Right atrium auricular region (tissue), 2 donors: Measurements from ENCODE around the gene RBBP7. TPM values are rescaled to one million over a fixed set of nuclear protein-coding genes. Genes with fewer than 3 reads are reported as not detected.

Experiments used
- DNase-seq: peaks from one replicate; pipeline ENCODE4 v3.0.0-alpha.2; 2019; ENCODE audit warnings: low spot score
- H3K27ac ChIP-seq, 2 donors: fragments of 200-600 bp; sonication (generic); 1 replicate in 1 of 2; 2 replicates in 1 of 2; pipeline ENCODE4 v1.5.1; 2016 to 2019
- H3K27me3 ChIP-seq, 2 donors: fragments of 200-600 bp; sonication (generic); one replicate each; pipeline versions ENCODE4 v1.5.1 to v1.6.0; 2017 to 2019
- H3K36me3 ChIP-seq: fragments of 200-600 bp; sonication (generic); one replicate; pipeline ENCODE4 v1.5.1; 2016
- H3K4me1 ChIP-seq, 2 donors: fragments of 200-600 bp; sonication (generic); one replicate each; pipeline versions ENCODE4 v1.5.1 to v1.6.0; 2017 to 2019
- H3K4me3 ChIP-seq, 2 donors: fragments of 200-600 bp; sonication (generic); 1 replicate in 1 of 2; 2 replicates in 1 of 2; pipeline ENCODE4 v1.5.1; 2017 to 2019; ENCODE audit warnings: mild to moderate bottlenecking in 1 of 2, moderate library complexity in 1 of 2
- H3K9me3 ChIP-seq, 2 donors: fragments of 200-600 bp; sonication (generic); one replicate each; pipeline ENCODE4 v1.5.1; 2019
- CTCF ChIP-seq, 2 donors: fragments of 200-600 bp; sonication (generic); IDR thresholded peaks; one replicate each; pipeline ENCODE4 v1.5.1; 2019; ENCODE audit warnings: antibody characterized with exemption in 2 of 2
- total RNA-seq, 2 donors: library from RNA; depleted of rRNA; stranded (reverse); fragments of >200 nt; gene quantifications; one replicate each; pipeline ENCODE4 v1.1.0, GENCODE V29; 2016

Gene RBBP7
- 10 to 100 TPM; 70.7 to 72.2 TPM for total RNA-seq

DNA sequence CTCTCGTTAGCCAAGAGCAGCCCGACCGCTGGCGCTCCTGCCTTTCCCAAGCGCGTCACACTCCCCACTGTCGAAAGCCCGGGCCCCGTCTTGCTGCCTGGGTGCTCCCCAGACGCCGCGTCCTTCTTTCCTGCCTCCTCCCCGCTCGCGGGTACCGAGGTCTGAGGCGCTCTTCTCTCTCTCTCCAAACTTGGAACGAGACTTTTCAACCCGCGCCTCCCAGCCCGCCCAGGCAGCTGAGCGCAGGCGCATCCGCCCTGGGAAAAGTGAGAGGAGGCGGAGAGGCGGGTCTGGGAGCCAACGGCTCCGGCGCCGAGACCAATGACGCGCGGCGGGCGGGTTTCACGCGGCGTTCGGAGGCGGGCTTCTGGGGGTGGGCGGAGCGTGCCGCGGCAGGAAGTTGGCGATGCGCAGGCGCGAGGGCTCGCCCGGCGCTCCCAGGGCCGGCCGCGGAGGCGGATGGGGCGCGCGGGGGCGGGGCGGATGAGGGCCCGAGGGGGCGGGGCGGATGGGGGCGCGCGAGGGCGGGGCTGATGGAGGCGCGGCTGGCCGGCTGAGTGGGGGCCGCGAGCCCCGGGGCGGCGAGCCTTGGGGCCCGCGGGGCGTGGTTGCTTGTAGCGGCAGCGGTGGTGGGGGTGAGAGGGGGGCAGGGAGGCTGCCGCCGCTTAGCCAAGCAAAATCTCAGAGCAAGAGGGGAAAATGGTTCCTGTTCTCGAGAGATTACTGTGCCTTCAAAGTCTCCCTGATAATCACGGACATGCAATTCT is at the start of gene RBBP7:
Gene RBBP7 (minus strand): TSS at position 268 of the 767 bp plus-strand sequence. CDS start 309 bp downstream, outside the sequence.
- Histone ChIP-seq H3K27me3 (no peaks in the 10 kb centered on the region), H3K27ac (peak within 1 kb of the TSS; percentile 89 to 95), H3K36me3 (no peaks in the 10 kb centered on the region), H3K4me3 (peak within 1 kb of the TSS; percentile 62 to 63), H3K4me1 (peaks cover 0 to 23% of the 10 kb centered on the region in 2 donors), H3K9me3 (no peaks in the 10 kb centered on the region)
- peak; percentile 90 for DNase-seq
- TF ChIP-seq CTCF (IDR thresholded peaks at IDR 0.05), result no peak

GRCh38 chrX:16918979-16919378 is 48.8 kb upstream of the RBBP7 start:
- H3K9me3 ChIP-seq, result peaks cover 0 to 5% of the 10 kb centered on the region in 2 donors
- H3K4me1 ChIP-seq, result no peaks in the 10 kb centered on the region
- no peaks in the 10 kb centered on the region for H3K27me3 ChIP-seq
- no peaks in the 10 kb centered on the region for H3K36me3 ChIP-seq
- no peak overlapping the region for H3K4me3 ChIP-seq
- TF ChIP-seq CTCF (IDR thresholded peaks at IDR 0.05), result no peak
- no peak overlapping the region for H3K27ac ChIP-seq
- DNase-seq, result no peak

DNA sequence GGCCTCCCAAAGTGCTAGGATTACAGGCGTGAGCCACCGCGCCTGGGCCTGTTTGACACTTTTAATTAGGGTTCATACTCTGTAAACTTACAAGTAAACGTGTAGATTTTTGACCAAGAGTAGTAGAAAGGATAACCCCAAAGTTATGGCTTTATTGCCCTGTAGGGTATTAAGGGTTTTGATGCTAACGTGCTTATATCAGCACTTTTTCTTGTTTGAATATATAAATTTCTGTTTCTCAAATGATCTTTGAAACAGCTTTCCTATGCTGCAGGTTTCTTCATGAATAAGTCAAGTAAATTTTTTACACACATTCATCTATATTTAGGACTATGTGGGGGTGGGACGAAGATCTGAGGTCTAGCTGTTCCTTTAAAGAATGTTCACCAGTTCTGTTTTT is 47.0 kb upstream of the RBBP7 start:
- H3K27me3 ChIP-seq, result no peaks in the 10 kb centered on the region
- no peak overlapping the region for H3K27ac ChIP-seq
- peaks cover 0 to 5% of the 10 kb centered on the region in 2 donors for H3K9me3 ChIP-seq
- H3K36me3 ChIP-seq, result no peaks in the 10 kb centered on the region
- DNase-seq, result no peak
- no peaks in the 10 kb centered on the region for H3K4me1 ChIP-seq
- no peak for TF ChIP-seq CTCF (IDR thresholded peaks at IDR 0.05)
- H3K4me3 ChIP-seq, result no peak overlapping the region

- peaks cover 0 to 5% of the 10 kb centered on the region in 2 donors for H3K9me3 ChIP-seq
- no peaks in the 10 kb centered on the region for H3K4me1 ChIP-seq
- no peaks in the 10 kb centered on the region for H3K36me3 ChIP-seq
- TF ChIP-seq CTCF (IDR thresholded peaks at IDR 0.05), result no peak
- H3K27me3 ChIP-seq, result no peaks in the 10 kb centered on the region
- no peak overlapping the region for H3K27ac ChIP-seq
- DNase-seq, result no peak
- no peak overlapping the region for H3K4me3 ChIP-seq
These were observed 46.4 kb upstream of the RBBP7 start for GRCh38 chrX:16916561-16916960.

DNA sequence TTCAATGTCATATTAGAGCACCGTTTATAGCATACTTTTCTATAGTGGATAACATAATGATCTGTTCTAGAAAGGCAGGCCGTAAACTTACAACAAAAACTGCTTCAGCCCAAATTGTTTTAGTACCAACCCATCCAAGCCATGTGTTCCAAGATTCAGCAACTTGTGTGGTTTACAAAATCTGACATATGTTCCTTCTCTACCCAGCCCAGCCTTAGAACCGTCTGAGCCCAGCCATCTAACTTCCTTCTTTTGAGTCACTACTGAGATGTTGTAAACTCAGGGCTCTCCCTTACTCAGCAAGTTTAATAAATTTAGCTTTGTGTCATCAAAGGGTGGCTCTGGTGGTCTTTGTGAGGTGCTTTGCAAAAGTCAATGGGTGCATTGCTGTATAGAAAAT is 43.9 kb upstream of the RBBP7 start:
- Histone ChIP-seq H3K4me1 (no peaks in the 10 kb centered on the region), H3K4me3 (no peak overlapping the region), H3K27me3 (no peaks in the 10 kb centered on the region), H3K9me3 (no peaks in the 10 kb centered on the region), H3K36me3 (no peaks in the 10 kb centered on the region), H3K27ac (no peak overlapping the region)
- DNase-seq, result no peak
- TF ChIP-seq CTCF (IDR thresholded peaks at IDR 0.05), result no peak

DNA sequence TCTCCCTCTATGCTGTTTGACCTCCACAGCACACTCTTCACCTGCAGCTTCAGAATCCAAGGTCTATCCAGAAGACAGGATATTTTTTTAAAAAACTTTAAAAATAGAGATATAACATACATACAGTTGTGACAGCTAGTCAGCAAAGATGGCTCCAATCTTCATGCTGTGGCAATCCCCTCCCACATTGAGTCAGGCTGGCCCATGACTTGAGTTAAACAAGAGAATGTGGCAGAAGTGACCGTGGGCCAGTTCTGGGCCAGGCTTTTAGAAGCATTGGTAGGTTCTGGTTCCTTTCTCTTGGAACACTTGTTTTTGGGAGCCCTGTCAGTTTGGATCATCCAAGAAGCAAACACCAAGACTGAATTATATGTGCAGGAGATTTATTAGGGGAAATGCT is 40.2 kb upstream of the RBBP7 start:
- Histone ChIP-seq H3K27ac (no peak overlapping the region), H3K36me3 (no peaks in the 10 kb centered on the region), H3K4me3 (no peak overlapping the region), H3K4me1 (no peaks in the 10 kb centered on the region), H3K27me3 (no peaks in the 10 kb centered on the region), H3K9me3 (no peaks in the 10 kb centered on the region)
- no peak for DNase-seq
- no peak for TF ChIP-seq CTCF (IDR thresholded peaks at IDR 0.05)
